ENCODE measurements around the gene SPTBN2.
A peak's percentile ranks its signal among the peaks of the same experiment; 100 is the strongest.

DNA sequence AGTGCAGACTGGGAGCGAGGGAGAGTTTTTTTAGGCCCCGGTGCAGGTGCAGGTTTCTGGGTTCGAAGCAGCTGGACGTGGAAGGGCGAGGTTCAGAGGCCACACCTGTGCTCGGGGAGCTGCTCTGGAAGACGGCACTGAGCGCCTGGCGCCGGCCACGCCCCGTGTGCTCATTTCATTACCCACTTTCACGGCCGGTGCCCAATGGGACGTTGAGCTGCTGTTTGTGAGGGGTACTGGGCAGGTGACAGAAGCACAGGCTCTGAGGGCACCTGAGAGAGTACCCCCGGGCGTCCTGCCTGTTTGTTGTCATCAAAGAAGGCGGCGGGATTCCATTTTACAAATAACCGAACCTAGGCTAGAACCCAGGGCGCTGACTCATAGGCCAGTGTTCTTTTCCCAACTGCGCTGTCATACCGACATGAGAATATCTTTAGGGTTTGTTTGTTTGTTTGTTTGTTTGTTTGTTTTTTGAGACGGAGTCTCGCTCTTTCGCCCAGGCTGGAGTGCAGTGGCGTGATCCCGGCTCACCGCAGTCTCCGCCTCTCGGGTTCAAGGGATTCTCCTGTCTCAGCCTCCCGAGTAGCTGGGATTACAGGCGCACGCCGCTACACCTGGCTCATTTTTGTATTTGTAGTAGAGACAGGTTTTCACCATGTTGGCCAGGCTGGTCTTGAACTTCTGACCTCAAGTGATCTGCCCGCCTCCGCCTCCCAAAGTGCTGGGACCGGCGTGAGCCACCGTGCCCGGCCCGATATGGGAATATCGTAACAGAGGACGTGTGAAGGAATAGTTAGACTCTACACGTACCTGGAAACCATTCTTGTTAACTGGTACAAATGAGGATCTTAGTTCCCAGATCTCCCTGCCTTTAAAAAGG is 16.6 kb upstream of the SPTBN2 start:
- TF ChIP-seq, protein P1, sequence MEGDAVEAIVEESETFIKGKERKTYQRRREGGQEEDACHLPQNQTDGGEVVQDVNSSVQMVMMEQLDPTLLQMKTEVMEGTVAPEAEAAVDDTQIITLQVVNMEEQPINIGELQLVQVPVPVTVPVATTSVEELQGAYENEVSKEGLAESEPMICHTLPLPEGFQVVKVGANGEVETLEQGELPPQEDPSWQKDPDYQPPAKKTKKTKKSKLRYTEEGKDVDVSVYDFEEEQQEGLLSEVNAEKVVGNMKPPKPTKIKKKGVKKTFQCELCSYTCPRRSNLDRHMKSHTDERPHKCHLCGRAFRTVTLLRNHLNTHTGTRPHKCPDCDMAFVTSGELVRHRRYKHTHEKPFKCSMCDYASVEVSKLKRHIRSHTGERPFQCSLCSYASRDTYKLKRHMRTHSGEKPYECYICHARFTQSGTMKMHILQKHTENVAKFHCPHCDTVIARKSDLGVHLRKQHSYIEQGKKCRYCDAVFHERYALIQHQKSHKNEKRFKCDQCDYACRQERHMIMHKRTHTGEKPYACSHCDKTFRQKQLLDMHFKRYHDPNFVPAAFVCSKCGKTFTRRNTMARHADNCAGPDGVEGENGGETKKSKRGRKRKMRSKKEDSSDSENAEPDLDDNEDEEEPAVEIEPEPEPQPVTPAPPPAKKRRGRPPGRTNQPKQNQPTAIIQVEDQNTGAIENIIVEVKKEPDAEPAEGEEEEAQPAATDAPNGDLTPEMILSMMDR (IDR thresholded peaks at IDR 0.05): no peak
- peak; percentile 39; the same call in 1 of the 2 replicates for TF ChIP-seq TCF7L2 (IDR thresholded peaks at IDR 0.05; ENCODE audit: low read depth, low read length)
